CD4-positive, alpha-beta T cell (primary cell): ENCODE measurements around the gene DSN1. TPM values are rescaled to one million over a fixed set of nuclear protein-coding genes. Genes with fewer than 3 reads are reported as not detected.

ENCODE experiments used
- ATAC-seq: fragments of 200-7000 bp; cut with Tn5 transposase; one replicate; pipeline ENCODE4 v1.10.0; 2022; ENCODE audit warnings: mild to moderate bottlenecking; ENCODE audit not compliant: poor library complexity
- CTCF ChIA-PET: fragments of 350-600 bp; sonication (Branson Sonifier 250); formaldehyde crosslinking; loops from one replicate; lab custom pipeline; 2021; ENCODE audit warnings: antibody characterized with exemption, inconsistent platforms; lab: Charles Lee
- POLR2A ChIA-PET: fragments of 350-600 bp; sonication (Branson Sonifier 250); formaldehyde crosslinking; loops from one replicate; lab custom pipeline; 2021; ENCODE audit warnings: antibody characterized with exemption, inconsistent platforms; lab: Charles Lee
- DNase-seq, 14 experiments: peaks; one replicate each; pipeline ENCODE4 v3.0.0-alpha.2; 2013 to 2020; ENCODE audit warnings: mixed read lengths in 2 of 14
- H3K27ac ChIP-seq, 2 donors: one replicate each; pipeline versions ENCODE4 v1.5.1 to v1.7.0; 2013; ENCODE audit warnings: low read length in 2 of 2, low read depth in 1 of 2, mild to moderate bottlenecking in 1 of 2
- H3K27me3 ChIP-seq, 2 experiments: 1 replicate in 1 of 2; 2 replicates in 1 of 2; pipeline versions ENCODE4 v1.6.1 to v1.7.0; 2013; ENCODE audit warnings: low read length in 2 of 2, control low read depth in 1 of 2, mild to moderate bottlenecking in 1 of 2, moderate library complexity in 1 of 2; ENCODE audit not compliant: insufficient read depth in 2 of 2, control insufficient read depth in 1 of 2
- H3K36me3 ChIP-seq: one replicate; pipeline ENCODE4 v1.6.1; 2013; ENCODE audit warnings: low read length, control low read depth; ENCODE audit not compliant: insufficient read depth
- H3K4me1 ChIP-seq: one replicate; pipeline ENCODE4 v1.6.1; 2013; ENCODE audit warnings: low read length, control low read depth; ENCODE audit not compliant: insufficient read depth
- H3K4me3 ChIP-seq: one replicate; pipeline ENCODE4 v1.5.1; 2013; ENCODE audit warnings: mild to moderate bottlenecking, low read length, moderate library complexity
- H3K9me3 ChIP-seq, 2 experiments: 1 replicate in 1 of 2; 2 replicates in 1 of 2; pipeline versions ENCODE4 v1.6.1 to v1.7.0; 2013; ENCODE audit warnings: low read length in 2 of 2, mild to moderate bottlenecking in 2 of 2, control low read depth in 1 of 2, moderate library complexity in 1 of 2; ENCODE audit not compliant: control insufficient read depth in 1 of 2, insufficient read depth in 1 of 2
- H3K27ac Mint-ChIP-seq: one replicate; pipeline ENCODE4 v1.8.0; 2020; ENCODE audit warnings: mixed read lengths
- H3K27me3 Mint-ChIP-seq: one replicate; pipeline ENCODE4 v1.8.0; 2021; ENCODE audit warnings: mixed read lengths
- H3K36me3 Mint-ChIP-seq: one replicate; pipeline ENCODE4 v1.8.0; 2021; ENCODE audit warnings: low read depth, mixed read lengths
- H3K4me1 Mint-ChIP-seq: one replicate; pipeline ENCODE4 v1.8.0; 2021; ENCODE audit warnings: low read depth, mixed read lengths
- H3K4me3 Mint-ChIP-seq: one replicate; pipeline ENCODE4 v1.8.0; 2020; ENCODE audit warnings: mild to moderate bottlenecking, mixed read lengths
- H3K9me3 Mint-ChIP-seq: one replicate; pipeline ENCODE4 v1.8.0; 2020; ENCODE audit warnings: mixed read lengths
- CTCF ChIP-seq: fragments of 200-600 bp; IDR thresholded peaks from one replicate; pipeline ENCODE4 v1.8.0; 2022; ENCODE audit warnings: antibody characterized with exemption, mild to moderate bottlenecking
- intact Hi-C, 2 experiments: fragments of 100-400 bp; cut with DNase I in 1 of 2; cut with micrococcal nuclease in 1 of 2; formaldehyde crosslinking; loops; one replicate each; pipeline versions ENCODE4 v1.15.1 to v1.9.0; 2023 to 2025; cut with DNase I, micrococcal nuclease
- total RNA-seq, 174 experiments: library from RNA in 2 of 174; stranded (reverse) in 2 of 174; gene quantifications; one replicate each; pipeline ENCODE4 v1.2.3 and lab custom pipeline; 2021 to 2026

Gene DSN1
- total RNA-seq, 2 experiments from 2014 or later: 10.5 to 14.3 TPM

- DNase-seq (no peak), ATAC-seq (no peak)
- Mint-ChIP-seq H3K4me3 (no peak overlapping the region), H3K27ac (no peak overlapping the region), H3K4me1 (peaks cover 38% of the 10 kb centered on the region), H3K27me3 (no peaks in the 10 kb centered on the region), H3K9me3 (no peaks in the 10 kb centered on the region), H3K36me3 (no peaks in the 10 kb centered on the region)
- Histone ChIP-seq H3K4me3 (no peak overlapping the region), H3K4me1 (peaks cover 28% of the 10 kb centered on the region), H3K27ac (no peak overlapping the region), H3K9me3 (no peaks in the 10 kb centered on the region), H3K27me3 (no peaks in the 10 kb centered on the region), H3K36me3 (no peaks in the 10 kb centered on the region)
- no peak for TF ChIP-seq CTCF
- intact Hi-C loops: no loop called here
- ChIA-PET CTCF (no interaction called here), POLR2A (interaction anchor here (2.5 kb wide), 1 partner anchor 8 kb away, joined by 12 read pairs; the partner anchor contains the start of gene NDRG3)
Measured at GRCh38 chr20:36737183-36737499, 36.4 kb downstream of the DSN1 start.

- no peaks in the 10 kb centered on the region for H3K27me3 Mint-ChIP-seq
- Histone ChIP-seq H3K4me1 (peaks cover 28% of the 10 kb centered on the region), H3K9me3 (no peaks in the 10 kb centered on the region), H3K4me3 (no peak overlapping the region), H3K36me3 (no peaks in the 10 kb centered on the region), H3K27me3 (no peaks in the 10 kb centered on the region), H3K27ac (no peak overlapping the region)
- intact Hi-C loops: no loop called here
- no peaks in the 10 kb centered on the region for H3K36me3 Mint-ChIP-seq
- H3K4me1 Mint-ChIP-seq: peaks cover 38% of the 10 kb centered on the region
- no peak for ATAC-seq
- H3K4me3 Mint-ChIP-seq: no peak overlapping the region
- ChIA-PET POLR2A (interaction anchor here (2.5 kb wide), 1 partner anchor 9 kb away, joined by 12 read pairs; the partner anchor contains the start of gene NDRG3), CTCF (interaction anchor here (1.3 kb wide), 1 partner anchor 18 kb away, joined by 4 read pairs; no protein-coding TSS in a partner anchor)
- H3K27ac Mint-ChIP-seq: no peak overlapping the region
- no peak for DNase-seq
- H3K9me3 Mint-ChIP-seq: no peaks in the 10 kb centered on the region
- no peak for TF ChIP-seq CTCF
Measured at GRCh38 chr20:36736451-36737182, 36.9 kb downstream of the DSN1 start.

GRCh38 chr20:36732456-36732855, 41.1 kb downstream of the DSN1 start:
- POLR2A ChIA-PET: interaction anchor here (0.7 to 3.0 kb wide), 7 partner anchors 12 to 128 kb away, joined by 3 to 48 read pairs (median 6); partner anchors contain the start of genes DSN1, NDRG3 and RAB5IF
- CTCF ChIA-PET: interaction anchor here (0.6 to 1.0 kb wide), 2 partner anchors 13 to 22 kb away, joined by 4 to 5 read pairs; no protein-coding TSS in a partner anchor
- peak overlapping the region; percentile 87 for H3K27ac Mint-ChIP-seq
- intact Hi-C loops: no loop called here
- ATAC-seq: no peak
- DNase-seq: no peak
- no peaks in the 10 kb centered on the region for H3K9me3 Mint-ChIP-seq
- no peaks in the 10 kb centered on the region for H3K9me3 ChIP-seq
- no peaks in the 10 kb centered on the region for H3K36me3 ChIP-seq
- H3K36me3 Mint-ChIP-seq: no peaks in the 10 kb centered on the region
- no peak overlapping the region for H3K4me3 Mint-ChIP-seq
- no peak for TF ChIP-seq CTCF
- no peaks in the 10 kb centered on the region for H3K27me3 Mint-ChIP-seq
- H3K27ac ChIP-seq: peak overlapping the region; percentile 33 to 40
- peaks cover 28% of the 10 kb centered on the region for H3K4me1 ChIP-seq
- H3K27me3 ChIP-seq: no peaks in the 10 kb centered on the region
- H3K4me3 ChIP-seq: no peak overlapping the region
- peaks cover 43% of the 10 kb centered on the region for H3K4me1 Mint-ChIP-seq
